AG04450 (cell line): ENCODE measurements around the gene EMX2. TPM values are rescaled to one million over a fixed set of nuclear protein-coding genes. Genes with fewer than 3 reads are reported as not detected.
"Not testable (repeated sequence)": the region's sequence is repeated elsewhere in the genome, so short reads cannot be mapped to it uniquely, and the experiment has no call there.

Experiments
- CTCF ChIA-PET: fragments of 300-600, 350-600 bp; formaldehyde crosslinking; extraction: SDS; loops from one replicate; lab custom pipeline; 2022; ENCODE audit warnings: antibody characterized with exemption, inconsistent platforms; lab: Charles Lee
- POLR2A ChIA-PET: fragments of 350-600 bp; formaldehyde crosslinking; extraction: SDS; loops from one replicate; lab custom pipeline; 2021; ENCODE audit warnings: antibody characterized with exemption, inconsistent platforms; lab: Yijun Ruan, JAX
- DNase-seq: peaks from one replicate; pipeline ENCODE4 v3.0.0-alpha.2; 2011; ENCODE audit warnings: low read depth, low spot score
- H3K27ac ChIP-seq: one replicate; pipeline ENCODE4 v1.5.1; 2012; ENCODE audit warnings: low read depth, low read length, control low read depth
- H3K27me3 ChIP-seq: one replicate; pipeline ENCODE4 v1.6.0; 2012; ENCODE audit warnings: low read length; ENCODE audit not compliant: control insufficient read depth, insufficient read depth
- H3K4me3 ChIP-seq: 2 replicates; pipeline ENCODE4 v1.5.1; 2011; ENCODE audit warnings: mild to moderate bottlenecking, low read depth, low read length, control low read depth
- H3K9me3 ChIP-seq: 2 replicates; pipeline ENCODE4 v1.5.1; 2012; ENCODE audit warnings: low read length; ENCODE audit not compliant: control insufficient read depth, insufficient read depth
- CTCF ChIP-seq: IDR thresholded peaks from 2 replicates; pipeline ENCODE4 v1.5.1; 2011; ENCODE audit warnings: low read depth, low read length, control low read depth, inconsistent platforms
- polyA plus RNA-seq: library from polyadenylated mRNA; depleted of rRNA; stranded (reverse); fragments of >200 nt; gene quantifications from 2 replicates; pipeline ENCODE4 v1.2.3, GENCODE V29; 2011

The EMX2 gene
- polyA plus RNA-seq, 1 experiment, result not detected

GRCh38 chr10:117503244-117504205, 39.0 kb upstream of the EMX2 start:
- no peak overlapping the region for H3K27ac ChIP-seq
- no peaks in the 10 kb centered on the region for H3K9me3 ChIP-seq
- H3K4me3 ChIP-seq, result no peak overlapping the region
- POLR2A ChIA-PET, result no interaction called here
- no peak for DNase-seq
- no peaks in the 10 kb centered on the region for H3K27me3 ChIP-seq
- no peak for TF ChIP-seq CTCF
- CTCF ChIA-PET, result interaction anchor here (1.3 to 1.5 kb wide), 2 partner anchors 7 to 737 kb away, joined by 3 to 4 read pairs; no protein-coding TSS in a partner anchor

- CTCF ChIA-PET, result interaction anchor here (1.3 to 1.5 kb wide), 2 partner anchors 8 to 736 kb away, joined by 3 to 4 read pairs; no protein-coding TSS in a partner anchor
- no peak overlapping the region for H3K27ac ChIP-seq
- no peak for DNase-seq
- POLR2A ChIA-PET, result no interaction called here
- TF ChIP-seq CTCF, result no peak
- H3K27me3 ChIP-seq, result no peaks in the 10 kb centered on the region
- H3K4me3 ChIP-seq, result no peak overlapping the region
- H3K9me3 ChIP-seq, result no peaks in the 10 kb centered on the region
Observed at GRCh38 chr10:117504562-117504961, 38.0 kb upstream of the EMX2 start.

- H3K9me3 ChIP-seq, CTCF ChIA-PET, POLR2A ChIA-PET, H3K27me3 ChIP-seq, DNase-seq, H3K27ac ChIP-seq, H3K4me3 ChIP-seq: not testable (repeated sequence)
Observed at GRCh38 chr10:117507081-117507480, 35.5 kb upstream of the EMX2 start.

GRCh38 chr10:117509573-117509972, 33.0 kb upstream of the EMX2 start:
- H3K27ac ChIP-seq, result no peak overlapping the region
- no peaks in the 10 kb centered on the region for H3K27me3 ChIP-seq
- ChIA-PET POLR2A (no interaction called here), CTCF (interaction anchor here (2.0 kb wide), 1 partner anchor 13 kb away, joined by 5 read pairs; no protein-coding TSS in a partner anchor)
- no peak for TF ChIP-seq CTCF
- DNase-seq, result no peak
- no peak overlapping the region for H3K4me3 ChIP-seq
- no peaks in the 10 kb centered on the region for H3K9me3 ChIP-seq

- CTCF ChIA-PET, result interaction anchor here (2.0 kb wide), 1 partner anchor 15 kb away, joined by 5 read pairs; no protein-coding TSS in a partner anchor
Observed at GRCh38 chr10:117511601-117512390, 30.8 kb upstream of the EMX2 start.

More at GRCh38 chr10:117511601-117512390, 30.8 kb upstream of the EMX2 start:
- Histone ChIP-seq H3K27me3 (no peaks in the 10 kb centered on the region), H3K27ac (no peak overlapping the region), H3K4me3 (no peak overlapping the region), H3K9me3 (no peaks in the 10 kb centered on the region)
- POLR2A ChIA-PET, result no interaction called here
- no peak for DNase-seq
- no peak for TF ChIP-seq CTCF
